SK-N-SH (cell line): Measurements from ENCODE around the gene GNA14. TPM values are rescaled to one million over a fixed set of nuclear protein-coding genes. Genes with fewer than 3 reads are reported as not detected.

Source experiments
- CTCF ChIA-PET: fragments of 300-600, 350-600 bp; formaldehyde crosslinking; extraction: SDS; loops from one replicate; lab custom pipeline; 2021; lab: Yijun Ruan, JAX
- POLR2A ChIA-PET: fragments of 350-600 bp; sonication (Branson Sonifier 250); formaldehyde crosslinking; extraction: SDS; loops from one replicate; lab custom pipeline; 2020; ENCODE audit warnings: antibody characterized with exemption, inconsistent platforms; lab: Yijun Ruan, JAX
- DNase-seq: peaks from one replicate; pipeline ENCODE4 v3.0.0; 2012
- H2AFZ ChIP-seq: fragments of 200-600 bp; sonication (generic); 2 replicates; pipeline ENCODE4 v1.8.1; 2016; ENCODE audit warnings: antibody characterized with exemption, mild to moderate bottlenecking, low read depth
- H3F3A ChIP-seq: fragments of 200-600 bp; sonication (generic); replicated peaks from 2 replicates; pipeline ENCODE3; 2016; ENCODE audit warnings: antibody characterized with exemption, mild to moderate bottlenecking; ENCODE audit not compliant: insufficient read depth
- H3K27ac ChIP-seq, 2 experiments: fragments of 200-500 bp in 1 of 2; fragments of 200-600 bp in 1 of 2; sonication (Bioruptor generic) in 1 of 2; sonication (generic), shearing (Covaris generic) in 1 of 2; 2 replicates each; pipeline versions ENCODE4 v1.5.1 to v1.6.1; 2014 to 2016; ENCODE audit warnings: low read depth in 2 of 2, inconsistent platforms in 1 of 2, low read length in 1 of 2, mild to moderate bottlenecking in 1 of 2, mixed read lengths in 1 of 2
- H3K27me3 ChIP-seq: fragments of 200-600 bp; sonication (generic), shearing (Covaris generic); 2 replicates; pipeline ENCODE4 v1.6.1; 2016; ENCODE audit warnings: mixed run types; ENCODE audit not compliant: insufficient read depth
- H3K36me3 ChIP-seq, 2 experiments: fragments of 200-500 bp in 1 of 2; fragments of 200-600 bp in 1 of 2; sonication (Bioruptor generic) in 1 of 2; sonication (generic) in 1 of 2; replicated peaks in 1 of 2; 2 replicates each; pipeline versions ENCODE3 to v1.5.1; 2014 to 2016; ENCODE audit warnings: low read length in 1 of 2, mild to moderate bottlenecking in 1 of 2; ENCODE audit not compliant: insufficient read depth in 2 of 2, control insufficient read depth in 1 of 2
- H3K4me1 ChIP-seq, 2 experiments: fragments of 200-500 bp in 1 of 2; fragments of 200-600 bp in 1 of 2; sonication (Bioruptor generic) in 1 of 2; sonication (generic), shearing (Covaris generic) in 1 of 2; 2 replicates each; pipeline versions ENCODE4 v1.5.1 to v1.6.1; 2014 to 2016; ENCODE audit warnings: low read depth in 1 of 2, low read length in 1 of 2, mixed run types in 1 of 2; ENCODE audit not compliant: insufficient read depth in 2 of 2, control insufficient read depth in 1 of 2
- H3K4me2 ChIP-seq: fragments of 200-600 bp; sonication (generic), shearing (Covaris generic); 2 replicates; pipeline ENCODE4 v1.6.1; 2017; ENCODE audit warnings: mixed run types
- H3K4me3 ChIP-seq, 2 experiments: fragments of 200-500 bp in 1 of 2; fragments of 200-600 bp in 1 of 2; sonication (Bioruptor generic) in 1 of 2; sonication (generic), shearing (Covaris generic) in 1 of 2; 2 replicates each; pipeline versions ENCODE4 v1.5.1 to v1.8.1; 2014 to 2016; ENCODE audit warnings: low read depth in 2 of 2, inconsistent platforms in 1 of 2, low read length in 1 of 2, mild to moderate bottlenecking in 1 of 2, mixed read lengths in 1 of 2, moderate library complexity in 1 of 2
- H3K79me2 ChIP-seq: fragments of 200-600 bp; sonication (generic); 2 replicates; pipeline ENCODE4 v1.8.1; 2017; ENCODE audit warnings: mild to moderate bottlenecking; ENCODE audit not compliant: insufficient read depth
- H3K9ac ChIP-seq: fragments of 200-600 bp; sonication (generic); 2 replicates; pipeline ENCODE4 v1.6.1; 2017; ENCODE audit warnings: mixed run types
- H3K9me2 ChIP-seq: fragments of 200-600 bp; sonication (generic); 2 replicates; pipeline ENCODE4 v1.6.1; 2017; ENCODE audit warnings: mixed run types
- H3K9me3 ChIP-seq: fragments of 200-600 bp; sonication (generic); 2 replicates; pipeline ENCODE4 v1.6.1; 2017; ENCODE audit warnings: mixed run types, mild to moderate bottlenecking, moderate library complexity
- H4K20me1 ChIP-seq: fragments of 200-600 bp; sonication (generic); 2 replicates; pipeline ENCODE4 v1.6.1; 2017; ENCODE audit warnings: mild to moderate bottlenecking, mixed run types; ENCODE audit not compliant: insufficient read depth
- ELF1 ChIP-seq: IDR thresholded peaks from 2 replicates; pipeline ENCODE4 v1.4.0; 2012
- EP300 ChIP-seq, 2 experiments: IDR thresholded peaks; 2 replicates each; pipeline versions ENCODE4 v1.4.0 to v1.6.1; 2012; ENCODE audit warnings: borderline replicate concordance in 1 of 2, low read depth in 1 of 2, low read length in 1 of 2
- FOSL2 ChIP-seq: IDR thresholded peaks from 2 replicates; pipeline ENCODE4 v1.4.0; 2012; ENCODE audit warnings: low read depth, mild to moderate bottlenecking, moderate library complexity, borderline replicate concordance
- FOXM1 ChIP-seq: IDR thresholded peaks from 2 replicates; pipeline ENCODE4 v1.4.0; 2012; ENCODE audit warnings: low read depth, mild to moderate bottlenecking
- GABPA ChIP-seq: IDR thresholded peaks from 2 replicates; pipeline ENCODE4 v1.4.0; 2012; ENCODE audit warnings: low read depth, mild to moderate bottlenecking
- GATA2 ChIP-seq: sonication (generic); formaldehyde crosslinking; IDR thresholded peaks from 2 replicates; pipeline ENCODE4 v1.5.0; 2020; ENCODE audit warnings: mild to moderate bottlenecking, missing genetic modification reagents
- JUND ChIP-seq: IDR thresholded peaks from 2 replicates; pipeline ENCODE4 v1.4.0; 2012
- MEF2A ChIP-seq: IDR thresholded peaks from 2 replicates; pipeline ENCODE4 v1.4.0; 2012; ENCODE audit warnings: low read depth, borderline replicate concordance
- NFIC ChIP-seq: IDR thresholded peaks from 2 replicates; pipeline ENCODE4 v1.4.0; 2012; ENCODE audit warnings: borderline replicate concordance
- NRF1 ChIP-seq: IDR thresholded peaks from 2 replicates; pipeline ENCODE4 v1.6.1; 2012; ENCODE audit warnings: low read depth, mild to moderate bottlenecking, low read length
- POLR2AphosphoS5 ChIP-seq: IDR thresholded peaks from 2 replicates; pipeline ENCODE4 v1.6.1; 2012; ENCODE audit warnings: low read depth, low read length
- RCOR1 ChIP-seq: fragments of 150-350 bp; IDR thresholded peaks from 2 replicates; pipeline ENCODE4 v1.6.1; 2017; ENCODE audit warnings: antibody characterized with exemption, low read length
- TCF12 ChIP-seq: IDR thresholded peaks from 2 replicates; pipeline ENCODE4 v1.4.0; 2012
- TEAD4 ChIP-seq: IDR thresholded peaks from 2 replicates; pipeline ENCODE4 v1.4.0; 2012; ENCODE audit warnings: mild to moderate bottlenecking, borderline replicate concordance; ENCODE audit not compliant: insufficient read depth
- YY1 ChIP-seq: IDR thresholded peaks from 2 replicates; pipeline ENCODE4 v1.4.0; 2012; ENCODE audit warnings: low read depth, mild to moderate bottlenecking
- WGBS: methylation state at CpG from one replicate; pipeline ENCODE4 v1.1.6; 2017; ENCODE audit warnings: low lambda C conversion rate; 5-methylcytosine and 5-hydroxymethylcytosine counted together
- polyA plus RNA-seq, 3 experiments: library from polyadenylated mRNA; depleted of rRNA; stranded (reverse); fragments of >200 nt; gene quantifications; 2 replicates each; pipeline ENCODE4 v1.2.3, GENCODE V29; 2012
- TF ChIP-seq, protein P1 (sequence below): IDR thresholded peaks from 2 replicates; pipeline ENCODE4 v1.4.0; 2012; ENCODE audit warnings: low read depth, borderline replicate concordance
- TF ChIP-seq, protein P2 (sequence below): fragments of 200-600 bp; sonication (generic); IDR thresholded peaks from 2 replicates; pipeline ENCODE4 v1.6.1; 2017; ENCODE audit warnings: antibody characterized with exemption, mild to moderate bottlenecking, moderate library complexity
- TF ChIP-seq, protein P3 (sequence below): IDR thresholded peaks from 2 replicates; pipeline ENCODE4 v1.4.0; 2012; ENCODE audit warnings: low read depth
- TF ChIP-seq, protein P4 (sequence below): IDR thresholded peaks from 2 replicates; pipeline ENCODE4; 2012
- TF ChIP-seq, protein P5 (sequence below): IDR thresholded peaks from 2 replicates; pipeline ENCODE4 v1.6.1; 2012; ENCODE audit warnings: mild to moderate bottlenecking, low read depth, low read length, moderate library complexity
- TF ChIP-seq, protein P6 (sequence below): fragments of 150-350 bp; IDR thresholded peaks from 2 replicates; pipeline ENCODE4 v1.6.1; 2016; ENCODE audit warnings: mild to moderate bottlenecking, low read depth, low read length

Gene GNA14
- polyA plus RNA-seq, 1 of the 3 experiments (the other 2 are of a cell fraction): 0.15 TPM

DNA sequence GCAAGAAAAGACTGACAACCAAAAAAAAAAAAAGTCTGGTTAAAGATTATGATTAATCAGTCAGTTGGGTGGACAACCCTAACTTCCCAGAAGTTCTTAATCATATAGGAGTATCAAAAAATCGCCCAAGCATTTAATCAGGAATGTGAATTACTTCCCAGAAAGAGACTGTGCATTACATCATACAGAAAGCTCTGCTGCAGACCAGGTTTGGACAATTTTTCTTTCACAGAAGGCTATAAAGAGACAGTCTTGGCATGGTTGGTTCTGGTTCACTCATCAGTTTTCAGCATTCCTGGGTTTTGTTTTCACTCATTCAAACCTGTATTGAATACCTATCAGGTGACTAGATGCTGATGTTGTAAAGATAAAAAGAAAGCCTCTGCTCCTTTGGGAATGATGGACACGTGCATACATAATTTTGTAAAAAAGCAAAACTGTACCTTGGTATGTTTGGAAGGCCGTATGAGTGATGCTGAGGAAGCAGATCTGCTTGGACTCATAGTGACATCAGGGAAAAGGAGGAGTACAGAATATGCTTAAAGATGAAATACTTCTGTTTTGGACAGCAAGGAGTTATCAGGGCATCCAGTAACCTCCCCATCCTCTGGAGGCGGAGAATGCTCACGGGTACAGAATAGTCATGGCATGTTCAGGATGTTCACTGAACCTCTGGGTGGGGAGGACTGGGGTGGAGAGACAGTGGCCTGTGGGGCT, 178.4 kb downstream of the GNA14 start:
- H4K20me1 ChIP-seq: no peaks in the 10 kb centered on the region
- H2AFZ ChIP-seq: peak overlapping the region; percentile 12; the same call in 1 of the 2 replicates
- no peaks in the 10 kb centered on the region for H3K27me3 ChIP-seq
- H3K9me2 ChIP-seq: no peaks in the 10 kb centered on the region
- no peaks in the 10 kb centered on the region for H3K79me2 ChIP-seq
- H3K36me3 ChIP-seq: no peaks in the 10 kb centered on the region
- peak overlapping the region in 1 of 2 experiments; percentile 43; a peak in 2 of 4 replicates for H3K27ac ChIP-seq
- TF ChIP-seq, protein P1, sequence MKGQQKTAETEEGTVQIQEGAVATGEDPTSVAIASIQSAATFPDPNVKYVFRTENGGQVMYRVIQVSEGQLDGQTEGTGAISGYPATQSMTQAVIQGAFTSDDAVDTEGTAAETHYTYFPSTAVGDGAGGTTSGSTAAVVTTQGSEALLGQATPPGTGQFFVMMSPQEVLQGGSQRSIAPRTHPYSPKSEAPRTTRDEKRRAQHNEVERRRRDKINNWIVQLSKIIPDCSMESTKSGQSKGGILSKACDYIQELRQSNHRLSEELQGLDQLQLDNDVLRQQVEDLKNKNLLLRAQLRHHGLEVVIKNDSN: 0 out of 2 replicates have a peak, but pooled peaks have one; percentile 13
- TF ChIP-seq, protein P2, sequence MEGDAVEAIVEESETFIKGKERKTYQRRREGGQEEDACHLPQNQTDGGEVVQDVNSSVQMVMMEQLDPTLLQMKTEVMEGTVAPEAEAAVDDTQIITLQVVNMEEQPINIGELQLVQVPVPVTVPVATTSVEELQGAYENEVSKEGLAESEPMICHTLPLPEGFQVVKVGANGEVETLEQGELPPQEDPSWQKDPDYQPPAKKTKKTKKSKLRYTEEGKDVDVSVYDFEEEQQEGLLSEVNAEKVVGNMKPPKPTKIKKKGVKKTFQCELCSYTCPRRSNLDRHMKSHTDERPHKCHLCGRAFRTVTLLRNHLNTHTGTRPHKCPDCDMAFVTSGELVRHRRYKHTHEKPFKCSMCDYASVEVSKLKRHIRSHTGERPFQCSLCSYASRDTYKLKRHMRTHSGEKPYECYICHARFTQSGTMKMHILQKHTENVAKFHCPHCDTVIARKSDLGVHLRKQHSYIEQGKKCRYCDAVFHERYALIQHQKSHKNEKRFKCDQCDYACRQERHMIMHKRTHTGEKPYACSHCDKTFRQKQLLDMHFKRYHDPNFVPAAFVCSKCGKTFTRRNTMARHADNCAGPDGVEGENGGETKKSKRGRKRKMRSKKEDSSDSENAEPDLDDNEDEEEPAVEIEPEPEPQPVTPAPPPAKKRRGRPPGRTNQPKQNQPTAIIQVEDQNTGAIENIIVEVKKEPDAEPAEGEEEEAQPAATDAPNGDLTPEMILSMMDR: no peak
- TF ChIP-seq, protein P3, sequence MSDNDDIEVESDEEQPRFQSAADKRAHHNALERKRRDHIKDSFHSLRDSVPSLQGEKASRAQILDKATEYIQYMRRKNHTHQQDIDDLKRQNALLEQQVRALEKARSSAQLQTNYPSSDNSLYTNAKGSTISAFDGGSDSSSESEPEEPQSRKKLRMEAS: no peak
- no peak for TF ChIP-seq GATA2 (CRISPR knock-in tag)
- peak; percentile 53; the same call in 1 of the 2 replicates for TF ChIP-seq POLR2AphosphoS5
- TF ChIP-seq, protein P4, sequence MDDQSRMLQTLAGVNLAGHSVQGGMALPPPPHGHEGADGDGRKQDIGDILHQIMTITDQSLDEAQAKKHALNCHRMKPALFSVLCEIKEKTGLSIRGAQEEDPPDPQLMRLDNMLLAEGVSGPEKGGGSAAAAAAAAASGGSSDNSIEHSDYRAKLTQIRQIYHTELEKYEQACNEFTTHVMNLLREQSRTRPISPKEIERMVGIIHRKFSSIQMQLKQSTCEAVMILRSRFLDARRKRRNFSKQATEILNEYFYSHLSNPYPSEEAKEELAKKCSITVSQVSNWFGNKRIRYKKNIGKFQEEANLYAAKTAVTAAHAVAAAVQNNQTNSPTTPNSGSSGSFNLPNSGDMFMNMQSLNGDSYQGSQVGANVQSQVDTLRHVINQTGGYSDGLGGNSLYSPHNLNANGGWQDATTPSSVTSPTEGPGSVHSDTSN: peak; percentile 71
- no peak for TF ChIP-seq NRF1
- no peak for TF ChIP-seq YY1
- TF ChIP-seq GABPA: no peak
- peak; percentile 11; the same call in 1 of the 2 replicates for TF ChIP-seq MEF2A
- no peak for TF ChIP-seq RCOR1
- peak; percentile 87 for TF ChIP-seq TCF12
- no peak for TF ChIP-seq ELF1
- TF ChIP-seq TEAD4: peak; percentile 64
- peak; percentile 35; the same call in 1 of the 2 replicates for TF ChIP-seq FOSL2
- TF ChIP-seq JUND: peak; percentile 68
- 0 out of 2 replicates have a peak, but pooled peaks have one; percentile 69 for TF ChIP-seq FOXM1
- TF ChIP-seq EP300 (IDR thresholded peaks at IDR 0.05; ENCODE audit: borderline replicate concordance in 1 of 2, low read depth in 1 of 2, low read length in 1 of 2): peak in 1 of 2 experiments; percentile 79; a peak in 1 of 4 replicates
- TF ChIP-seq NFIC: peak; percentile 74
- TF ChIP-seq, protein P5, sequence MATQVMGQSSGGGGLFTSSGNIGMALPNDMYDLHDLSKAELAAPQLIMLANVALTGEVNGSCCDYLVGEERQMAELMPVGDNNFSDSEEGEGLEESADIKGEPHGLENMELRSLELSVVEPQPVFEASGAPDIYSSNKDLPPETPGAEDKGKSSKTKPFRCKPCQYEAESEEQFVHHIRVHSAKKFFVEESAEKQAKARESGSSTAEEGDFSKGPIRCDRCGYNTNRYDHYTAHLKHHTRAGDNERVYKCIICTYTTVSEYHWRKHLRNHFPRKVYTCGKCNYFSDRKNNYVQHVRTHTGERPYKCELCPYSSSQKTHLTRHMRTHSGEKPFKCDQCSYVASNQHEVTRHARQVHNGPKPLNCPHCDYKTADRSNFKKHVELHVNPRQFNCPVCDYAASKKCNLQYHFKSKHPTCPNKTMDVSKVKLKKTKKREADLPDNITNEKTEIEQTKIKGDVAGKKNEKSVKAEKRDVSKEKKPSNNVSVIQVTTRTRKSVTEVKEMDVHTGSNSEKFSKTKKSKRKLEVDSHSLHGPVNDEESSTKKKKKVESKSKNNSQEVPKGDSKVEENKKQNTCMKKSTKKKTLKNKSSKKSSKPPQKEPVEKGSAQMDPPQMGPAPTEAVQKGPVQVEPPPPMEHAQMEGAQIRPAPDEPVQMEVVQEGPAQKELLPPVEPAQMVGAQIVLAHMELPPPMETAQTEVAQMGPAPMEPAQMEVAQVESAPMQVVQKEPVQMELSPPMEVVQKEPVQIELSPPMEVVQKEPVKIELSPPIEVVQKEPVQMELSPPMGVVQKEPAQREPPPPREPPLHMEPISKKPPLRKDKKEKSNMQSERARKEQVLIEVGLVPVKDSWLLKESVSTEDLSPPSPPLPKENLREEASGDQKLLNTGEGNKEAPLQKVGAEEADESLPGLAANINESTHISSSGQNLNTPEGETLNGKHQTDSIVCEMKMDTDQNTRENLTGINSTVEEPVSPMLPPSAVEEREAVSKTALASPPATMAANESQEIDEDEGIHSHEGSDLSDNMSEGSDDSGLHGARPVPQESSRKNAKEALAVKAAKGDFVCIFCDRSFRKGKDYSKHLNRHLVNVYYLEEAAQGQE: no peak
- TF ChIP-seq, protein P6, sequence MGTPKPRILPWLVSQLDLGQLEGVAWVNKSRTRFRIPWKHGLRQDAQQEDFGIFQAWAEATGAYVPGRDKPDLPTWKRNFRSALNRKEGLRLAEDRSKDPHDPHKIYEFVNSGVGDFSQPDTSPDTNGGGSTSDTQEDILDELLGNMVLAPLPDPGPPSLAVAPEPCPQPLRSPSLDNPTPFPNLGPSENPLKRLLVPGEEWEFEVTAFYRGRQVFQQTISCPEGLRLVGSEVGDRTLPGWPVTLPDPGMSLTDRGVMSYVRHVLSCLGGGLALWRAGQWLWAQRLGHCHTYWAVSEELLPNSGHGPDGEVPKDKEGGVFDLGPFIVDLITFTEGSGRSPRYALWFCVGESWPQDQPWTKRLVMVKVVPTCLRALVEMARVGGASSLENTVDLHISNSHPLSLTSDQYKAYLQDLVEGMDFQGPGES: no peak
- no peaks in the 10 kb centered on the region for H3K9me3 ChIP-seq
- 42% methylated on average over 5 of the region's 5 CpGs for WGBS
- DNase-seq: no peak
- ChIA-PET CTCF (interaction anchor here (0.6 to 0.7 kb wide), 2 partner anchors 11 to 12 kb away, joined by 3 to 4 read pairs; no protein-coding TSS in a partner anchor), POLR2A (no interaction called here)
- peak overlapping the region; percentile 44 for H3K4me2 ChIP-seq
- peaks cover 13% of the 10 kb centered on the region for H3F3A ChIP-seq
- H3K9ac ChIP-seq: 0 out of 2 replicates have a peak overlapping the region, but pooled peaks have one; percentile 13
- no peak overlapping the region for H3K4me3 ChIP-seq
- H3K4me1 ChIP-seq: peaks cover 0 to 16% of the 10 kb centered on the region in 2 experiments; a peak in 1 of 4 replicates
